ENCODE measurements around the gene HOOK2. TPM values are rescaled to one million over a fixed set of nuclear protein-coding genes. Genes with fewer than 3 reads are reported as not detected.

Gene HOOK2
- total and polyA plus RNA-seq, 2 experiments from 2014 or later: 56.9 to 86.4 TPM

DNA sequence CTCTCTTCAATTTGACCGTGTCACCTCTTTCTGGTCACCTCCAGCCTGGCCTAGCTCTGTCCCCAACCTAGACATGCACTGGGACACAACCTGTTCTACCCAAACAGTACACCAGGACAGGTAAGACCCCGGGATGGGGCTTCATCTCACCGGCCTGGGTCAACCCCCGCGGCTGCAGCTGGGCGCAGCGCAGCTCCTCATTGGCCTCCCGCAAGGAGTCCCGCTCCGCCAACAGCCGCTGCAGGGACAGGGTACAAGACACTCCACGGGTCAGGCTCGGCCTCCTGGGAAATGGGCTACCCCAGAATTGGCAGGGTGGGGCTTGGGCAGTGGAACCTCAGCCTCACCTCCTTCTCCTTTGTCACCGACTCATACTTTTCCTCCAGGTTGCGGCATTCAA, 7.7 kb downstream of the HOOK2 start:
- H4K20me1 ChIP-seq (replicated peaks; ENCODE audit: insufficient read depth): no peaks in the 10 kb centered on the region; the same call in 1 of the 2 replicates
- 0 out of 2 replicates have a peak, but pooled peaks cover 3% of the 10 kb centered on the region for H3K79me2 ChIP-seq (replicated peaks; ENCODE audit: insufficient read depth)
- no peak overlapping the region for H3K4me2 ChIP-seq
- Mint-ChIP-seq H3K27ac (no peak overlapping the region), H3K27me3 (ENCODE audit: insufficient read depth, low read depth, poor library complexity) (peaks cover 28% of the 10 kb centered on the region), H3K9me3 (peaks cover 3% of the 10 kb centered on the region; the same call in 2 of the 3 replicates), H3K4me3 (no peak overlapping the region), H3K36me3 (ENCODE audit: low read depth) (peaks cover 55% of the 10 kb centered on the region), H3K4me1 (peaks cover 15% of the 10 kb centered on the region)
- H3K27ac ChIP-seq (ENCODE audit: low read depth): no peak overlapping the region
- no peaks in the 10 kb centered on the region for H3K9me2 ChIP-seq (ENCODE audit: insufficient read depth)
- no peak for DNase-seq (ENCODE audit: low spot score)
- no peak overlapping the region for H3K4me3 ChIP-seq
- H2AFZ ChIP-seq: no peak overlapping the region
- ATAC-seq: no peak
- peaks cover 9% of the 10 kb centered on the region; the same call in 1 of the 2 replicates for H3K4me1 ChIP-seq (ENCODE audit: insufficient read depth)
- H3K27me3 ChIP-seq (ENCODE audit: insufficient read depth): no peaks in the 10 kb centered on the region
- peaks cover 27% of the 10 kb centered on the region for H3F3A ChIP-seq (replicated peaks; ENCODE audit: low read depth)
- no peak for TF ChIP-seq JUNB (IDR thresholded peaks at IDR 0.05; ENCODE audit: unreplicated experiment)
- TF ChIP-seq, protein P1, sequence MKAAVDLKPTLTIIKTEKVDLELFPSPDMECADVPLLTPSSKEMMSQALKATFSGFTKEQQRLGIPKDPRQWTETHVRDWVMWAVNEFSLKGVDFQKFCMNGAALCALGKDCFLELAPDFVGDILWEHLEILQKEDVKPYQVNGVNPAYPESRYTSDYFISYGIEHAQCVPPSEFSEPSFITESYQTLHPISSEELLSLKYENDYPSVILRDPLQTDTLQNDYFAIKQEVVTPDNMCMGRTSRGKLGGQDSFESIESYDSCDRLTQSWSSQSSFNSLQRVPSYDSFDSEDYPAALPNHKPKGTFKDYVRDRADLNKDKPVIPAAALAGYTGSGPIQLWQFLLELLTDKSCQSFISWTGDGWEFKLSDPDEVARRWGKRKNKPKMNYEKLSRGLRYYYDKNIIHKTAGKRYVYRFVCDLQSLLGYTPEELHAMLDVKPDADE (IDR thresholded peaks at IDR 0.05): no peak
- no peak for TF ChIP-seq CREB1 (CRISPR knock-in tag; IDR thresholded peaks at IDR 0.05; ENCODE audit: low read depth)
- TF ChIP-seq, protein P2, sequence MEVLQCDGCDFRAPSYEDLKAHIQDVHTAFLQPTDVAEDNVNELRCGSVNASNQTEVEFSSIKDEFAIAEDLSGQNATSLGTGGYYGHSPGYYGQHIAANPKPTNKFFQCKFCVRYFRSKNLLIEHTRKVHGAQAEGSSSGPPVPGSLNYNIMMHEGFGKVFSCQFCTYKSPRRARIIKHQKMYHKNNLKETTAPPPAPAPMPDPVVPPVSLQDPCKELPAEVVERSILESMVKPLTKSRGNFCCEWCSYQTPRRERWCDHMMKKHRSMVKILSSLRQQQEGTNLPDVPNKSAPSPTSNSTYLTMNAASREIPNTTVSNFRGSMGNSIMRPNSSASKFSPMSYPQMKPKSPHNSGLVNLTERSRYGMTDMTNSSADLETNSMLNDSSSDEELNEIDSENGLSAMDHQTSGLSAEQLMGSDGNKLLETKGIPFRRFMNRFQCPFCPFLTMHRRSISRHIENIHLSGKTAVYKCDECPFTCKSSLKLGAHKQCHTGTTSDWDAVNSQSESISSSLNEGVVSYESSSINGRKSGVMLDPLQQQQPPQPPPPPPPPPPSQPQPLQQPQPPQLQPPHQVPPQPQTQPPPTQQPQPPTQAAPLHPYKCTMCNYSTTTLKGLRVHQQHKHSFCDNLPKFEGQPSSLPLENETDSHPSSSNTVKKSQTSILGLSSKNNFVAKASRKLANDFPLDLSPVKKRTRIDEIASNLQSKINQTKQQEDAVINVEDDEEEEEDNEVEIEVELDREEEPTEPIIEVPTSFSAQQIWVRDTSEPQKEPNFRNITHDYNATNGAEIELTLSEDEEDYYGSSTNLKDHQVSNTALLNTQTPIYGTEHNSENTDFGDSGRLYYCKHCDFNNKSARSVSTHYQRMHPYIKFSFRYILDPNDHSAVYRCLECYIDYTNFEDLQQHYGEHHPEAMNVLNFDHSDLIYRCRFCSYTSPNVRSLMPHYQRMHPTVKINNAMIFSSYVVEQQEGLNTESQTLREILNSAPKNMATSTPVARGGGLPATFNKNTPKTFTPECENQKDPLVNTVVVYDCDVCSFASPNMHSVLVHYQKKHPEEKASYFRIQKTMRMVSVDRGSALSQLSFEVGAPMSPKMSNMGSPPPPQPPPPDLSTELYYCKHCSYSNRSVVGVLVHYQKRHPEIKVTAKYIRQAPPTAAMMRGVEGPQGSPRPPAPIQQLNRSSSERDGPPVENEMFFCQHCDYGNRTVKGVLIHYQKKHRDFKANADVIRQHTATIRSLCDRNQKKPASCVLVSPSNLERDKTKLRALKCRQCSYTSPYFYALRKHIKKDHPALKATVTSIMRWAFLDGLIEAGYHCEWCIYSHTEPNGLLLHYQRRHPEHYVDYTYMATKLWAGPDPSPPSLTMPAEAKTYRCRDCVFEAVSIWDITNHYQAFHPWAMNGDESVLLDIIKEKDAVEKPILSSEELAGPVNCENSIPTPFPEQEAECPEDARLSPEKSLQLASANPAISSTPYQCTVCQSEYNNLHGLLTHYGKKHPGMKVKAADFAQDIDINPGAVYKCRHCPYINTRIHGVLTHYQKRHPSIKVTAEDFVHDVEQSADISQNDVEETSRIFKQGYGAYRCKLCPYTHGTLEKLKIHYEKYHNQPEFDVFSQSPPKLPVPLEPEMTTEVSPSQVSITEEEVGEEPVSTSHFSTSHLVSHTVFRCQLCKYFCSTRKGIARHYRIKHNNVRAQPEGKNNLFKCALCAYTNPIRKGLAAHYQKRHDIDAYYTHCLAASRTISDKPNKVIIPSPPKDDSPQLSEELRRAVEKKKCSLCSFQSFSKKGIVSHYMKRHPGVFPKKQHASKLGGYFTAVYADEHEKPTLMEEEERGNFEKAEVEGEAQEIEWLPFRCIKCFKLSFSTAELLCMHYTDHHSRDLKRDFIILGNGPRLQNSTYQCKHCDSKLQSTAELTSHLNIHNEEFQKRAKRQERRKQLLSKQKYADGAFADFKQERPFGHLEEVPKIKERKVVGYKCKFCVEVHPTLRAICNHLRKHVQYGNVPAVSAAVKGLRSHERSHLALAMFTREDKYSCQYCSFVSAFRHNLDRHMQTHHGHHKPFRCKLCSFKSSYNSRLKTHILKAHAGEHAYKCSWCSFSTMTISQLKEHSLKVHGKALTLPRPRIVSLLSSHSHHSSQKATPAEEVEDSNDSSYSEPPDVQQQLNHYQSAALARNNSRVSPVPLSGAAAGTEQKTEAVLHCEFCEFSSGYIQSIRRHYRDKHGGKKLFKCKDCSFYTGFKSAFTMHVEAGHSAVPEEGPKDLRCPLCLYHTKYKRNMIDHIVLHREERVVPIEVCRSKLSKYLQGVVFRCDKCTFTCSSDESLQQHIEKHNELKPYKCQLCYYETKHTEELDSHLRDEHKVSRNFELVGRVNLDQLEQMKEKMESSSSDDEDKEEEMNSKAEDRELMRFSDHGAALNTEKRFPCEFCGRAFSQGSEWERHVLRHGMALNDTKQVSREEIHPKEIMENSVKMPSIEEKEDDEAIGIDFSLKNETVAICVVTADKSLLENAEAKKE (CRISPR knock-in tag; IDR thresholded peaks at IDR 0.05): no peak
- TF ChIP-seq ZNF331 (CRISPR knock-in tag; IDR thresholded peaks at IDR 0.05; ENCODE audit: low read depth): no peak
- TF ChIP-seq EZH2 (IDR thresholded peaks at IDR 0.05; ENCODE audit: low read depth, unreplicated experiment): no peak
- TF ChIP-seq NANOG (IDR thresholded peaks at IDR 0.05; ENCODE audit: borderline replicate concordance): no peak
- TF ChIP-seq POLR2AphosphoS5 (IDR thresholded peaks at IDR 0.05; ENCODE audit: low read depth): no peak
- TF ChIP-seq, protein P3, sequence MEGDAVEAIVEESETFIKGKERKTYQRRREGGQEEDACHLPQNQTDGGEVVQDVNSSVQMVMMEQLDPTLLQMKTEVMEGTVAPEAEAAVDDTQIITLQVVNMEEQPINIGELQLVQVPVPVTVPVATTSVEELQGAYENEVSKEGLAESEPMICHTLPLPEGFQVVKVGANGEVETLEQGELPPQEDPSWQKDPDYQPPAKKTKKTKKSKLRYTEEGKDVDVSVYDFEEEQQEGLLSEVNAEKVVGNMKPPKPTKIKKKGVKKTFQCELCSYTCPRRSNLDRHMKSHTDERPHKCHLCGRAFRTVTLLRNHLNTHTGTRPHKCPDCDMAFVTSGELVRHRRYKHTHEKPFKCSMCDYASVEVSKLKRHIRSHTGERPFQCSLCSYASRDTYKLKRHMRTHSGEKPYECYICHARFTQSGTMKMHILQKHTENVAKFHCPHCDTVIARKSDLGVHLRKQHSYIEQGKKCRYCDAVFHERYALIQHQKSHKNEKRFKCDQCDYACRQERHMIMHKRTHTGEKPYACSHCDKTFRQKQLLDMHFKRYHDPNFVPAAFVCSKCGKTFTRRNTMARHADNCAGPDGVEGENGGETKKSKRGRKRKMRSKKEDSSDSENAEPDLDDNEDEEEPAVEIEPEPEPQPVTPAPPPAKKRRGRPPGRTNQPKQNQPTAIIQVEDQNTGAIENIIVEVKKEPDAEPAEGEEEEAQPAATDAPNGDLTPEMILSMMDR (conservative IDR thresholded peaks at IDR 0.05; ENCODE audit: low read depth in 2 of 2): no peak
- no peak for TF ChIP-seq ZNF114 (CRISPR knock-in tag; IDR thresholded peaks at IDR 0.05)
- no peak for TF ChIP-seq EZH2phosphoT487 (IDR thresholded peaks at IDR 0.05; ENCODE audit: unreplicated experiment)
- TF ChIP-seq STAT1 (IDR thresholded peaks at IDR 0.05; ENCODE audit: unreplicated experiment): no peak
- TF ChIP-seq, protein P4, sequence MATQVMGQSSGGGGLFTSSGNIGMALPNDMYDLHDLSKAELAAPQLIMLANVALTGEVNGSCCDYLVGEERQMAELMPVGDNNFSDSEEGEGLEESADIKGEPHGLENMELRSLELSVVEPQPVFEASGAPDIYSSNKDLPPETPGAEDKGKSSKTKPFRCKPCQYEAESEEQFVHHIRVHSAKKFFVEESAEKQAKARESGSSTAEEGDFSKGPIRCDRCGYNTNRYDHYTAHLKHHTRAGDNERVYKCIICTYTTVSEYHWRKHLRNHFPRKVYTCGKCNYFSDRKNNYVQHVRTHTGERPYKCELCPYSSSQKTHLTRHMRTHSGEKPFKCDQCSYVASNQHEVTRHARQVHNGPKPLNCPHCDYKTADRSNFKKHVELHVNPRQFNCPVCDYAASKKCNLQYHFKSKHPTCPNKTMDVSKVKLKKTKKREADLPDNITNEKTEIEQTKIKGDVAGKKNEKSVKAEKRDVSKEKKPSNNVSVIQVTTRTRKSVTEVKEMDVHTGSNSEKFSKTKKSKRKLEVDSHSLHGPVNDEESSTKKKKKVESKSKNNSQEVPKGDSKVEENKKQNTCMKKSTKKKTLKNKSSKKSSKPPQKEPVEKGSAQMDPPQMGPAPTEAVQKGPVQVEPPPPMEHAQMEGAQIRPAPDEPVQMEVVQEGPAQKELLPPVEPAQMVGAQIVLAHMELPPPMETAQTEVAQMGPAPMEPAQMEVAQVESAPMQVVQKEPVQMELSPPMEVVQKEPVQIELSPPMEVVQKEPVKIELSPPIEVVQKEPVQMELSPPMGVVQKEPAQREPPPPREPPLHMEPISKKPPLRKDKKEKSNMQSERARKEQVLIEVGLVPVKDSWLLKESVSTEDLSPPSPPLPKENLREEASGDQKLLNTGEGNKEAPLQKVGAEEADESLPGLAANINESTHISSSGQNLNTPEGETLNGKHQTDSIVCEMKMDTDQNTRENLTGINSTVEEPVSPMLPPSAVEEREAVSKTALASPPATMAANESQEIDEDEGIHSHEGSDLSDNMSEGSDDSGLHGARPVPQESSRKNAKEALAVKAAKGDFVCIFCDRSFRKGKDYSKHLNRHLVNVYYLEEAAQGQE (IDR thresholded peaks at IDR 0.05; ENCODE audit: unreplicated experiment): no peak
- 0 out of 2 replicates have a peak, but pooled peaks cover 9% of the 10 kb centered on the region for H3K36me3 ChIP-seq (ENCODE audit: insufficient read depth)
